ENCODE measurements around the gene PNMT. TPM values are rescaled to one million over a fixed set of nuclear protein-coding genes. Genes with fewer than 3 reads are reported as not detected.

The PNMT gene, protein sequence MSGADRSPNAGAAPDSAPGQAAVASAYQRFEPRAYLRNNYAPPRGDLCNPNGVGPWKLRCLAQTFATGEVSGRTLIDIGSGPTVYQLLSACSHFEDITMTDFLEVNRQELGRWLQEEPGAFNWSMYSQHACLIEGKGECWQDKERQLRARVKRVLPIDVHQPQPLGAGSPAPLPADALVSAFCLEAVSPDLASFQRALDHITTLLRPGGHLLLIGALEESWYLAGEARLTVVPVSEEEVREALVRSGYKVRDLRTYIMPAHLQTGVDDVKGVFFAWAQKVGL
- total RNA-seq (2021; ENCODE audit: unreplicated experiment): 2.4 TPM
- polyA plus RNA-seq (2012; ENCODE audit: insufficient read length): 4.6 TPM
- percentile 44 among the genes with signal in this experiment for Bru-seq, nascent RNA
- percentile 40 among the genes with signal in this experiment for BruChase-seq, experiment 1, labeled RNA remaining after a 2-hour chase
- percentile 42 among the genes with signal in this experiment for BruChase-seq, experiment 2, labeled RNA remaining after a 6-hour chase
- long read RNA-seq, partial matches to known transcripts: 1 of 1 reads
- long read RNA-seq, other reads (novel, unspliced or antisense): 0 of 1 reads

DNA sequence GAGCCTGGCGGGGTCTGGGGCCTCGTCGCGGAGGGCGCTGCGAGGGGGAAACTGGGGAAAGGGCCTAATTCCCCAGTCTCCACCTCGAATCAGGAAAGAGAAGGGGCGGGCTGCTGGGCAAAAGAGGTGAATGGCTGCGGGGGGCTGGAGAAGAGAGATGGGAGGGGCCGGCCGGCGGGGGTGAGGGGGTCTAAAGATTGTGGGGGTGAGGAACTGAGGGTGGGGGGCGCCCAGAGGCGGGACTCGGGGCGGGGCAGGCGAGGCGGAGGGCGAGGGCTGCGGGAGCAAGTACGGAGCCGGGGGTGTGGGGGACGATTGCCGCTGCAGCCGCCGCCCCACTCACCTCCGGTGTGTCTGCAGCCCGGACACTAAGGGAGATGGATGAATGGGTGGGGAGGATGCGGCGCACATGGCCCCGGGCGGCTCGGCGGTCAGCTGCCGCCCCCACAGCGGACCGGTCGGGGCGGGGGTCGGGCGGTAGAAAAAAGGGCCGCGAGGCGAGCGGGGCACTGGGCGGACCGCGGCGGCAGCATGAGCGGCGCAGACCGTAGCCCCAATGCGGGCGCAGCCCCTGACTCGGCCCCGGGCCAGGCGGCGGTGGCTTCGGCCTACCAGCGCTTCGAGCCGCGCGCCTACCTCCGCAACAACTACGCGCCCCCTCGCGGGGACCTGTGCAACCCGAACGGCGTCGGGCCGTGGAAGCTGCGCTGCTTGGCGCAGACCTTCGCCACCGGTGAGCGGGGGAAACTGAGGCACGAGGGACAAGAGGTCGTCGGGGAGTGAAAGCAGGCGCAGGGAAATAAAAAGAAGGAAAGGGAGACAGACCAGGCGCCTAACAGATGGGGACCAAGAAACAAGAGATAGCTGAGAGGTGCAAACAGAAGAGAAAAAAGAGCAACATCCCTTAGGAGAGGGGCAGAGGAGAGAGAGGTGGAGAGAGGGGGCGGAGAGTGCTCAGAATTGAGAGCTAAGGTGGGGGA, at the start of gene PNMT:
Gene PNMT (plus strand): TSS at position 509 of the 980 bp plus-strand sequence. CDS start 23 bp downstream, at position 532.
- no peak for DNase-seq (ENCODE audit: low read depth, low spot score)
- CTCF ChIA-PET: interaction anchor here (0.6 to 1.4 kb wide), 4 partner anchors 16 to 1086 kb away, joined by 3 to 6 read pairs (median 4); no protein-coding TSS in a partner anchor
- TF ChIP-seq, protein P1, sequence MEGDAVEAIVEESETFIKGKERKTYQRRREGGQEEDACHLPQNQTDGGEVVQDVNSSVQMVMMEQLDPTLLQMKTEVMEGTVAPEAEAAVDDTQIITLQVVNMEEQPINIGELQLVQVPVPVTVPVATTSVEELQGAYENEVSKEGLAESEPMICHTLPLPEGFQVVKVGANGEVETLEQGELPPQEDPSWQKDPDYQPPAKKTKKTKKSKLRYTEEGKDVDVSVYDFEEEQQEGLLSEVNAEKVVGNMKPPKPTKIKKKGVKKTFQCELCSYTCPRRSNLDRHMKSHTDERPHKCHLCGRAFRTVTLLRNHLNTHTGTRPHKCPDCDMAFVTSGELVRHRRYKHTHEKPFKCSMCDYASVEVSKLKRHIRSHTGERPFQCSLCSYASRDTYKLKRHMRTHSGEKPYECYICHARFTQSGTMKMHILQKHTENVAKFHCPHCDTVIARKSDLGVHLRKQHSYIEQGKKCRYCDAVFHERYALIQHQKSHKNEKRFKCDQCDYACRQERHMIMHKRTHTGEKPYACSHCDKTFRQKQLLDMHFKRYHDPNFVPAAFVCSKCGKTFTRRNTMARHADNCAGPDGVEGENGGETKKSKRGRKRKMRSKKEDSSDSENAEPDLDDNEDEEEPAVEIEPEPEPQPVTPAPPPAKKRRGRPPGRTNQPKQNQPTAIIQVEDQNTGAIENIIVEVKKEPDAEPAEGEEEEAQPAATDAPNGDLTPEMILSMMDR (IDR thresholded peaks at IDR 0.05): peak; percentile 87
- TF ChIP-seq SIN3A (IDR thresholded peaks at IDR 0.05; ENCODE audit: borderline replicate concordance, insufficient read depth, low read depth, low read length): 0 out of 2 replicates have a peak, but pooled peaks have one; percentile 65
- TF ChIP-seq POLR2AphosphoS5 (IDR thresholded peaks at IDR 0.05; ENCODE audit: low read depth, low read length): no peak
- TF ChIP-seq, protein P2, sequence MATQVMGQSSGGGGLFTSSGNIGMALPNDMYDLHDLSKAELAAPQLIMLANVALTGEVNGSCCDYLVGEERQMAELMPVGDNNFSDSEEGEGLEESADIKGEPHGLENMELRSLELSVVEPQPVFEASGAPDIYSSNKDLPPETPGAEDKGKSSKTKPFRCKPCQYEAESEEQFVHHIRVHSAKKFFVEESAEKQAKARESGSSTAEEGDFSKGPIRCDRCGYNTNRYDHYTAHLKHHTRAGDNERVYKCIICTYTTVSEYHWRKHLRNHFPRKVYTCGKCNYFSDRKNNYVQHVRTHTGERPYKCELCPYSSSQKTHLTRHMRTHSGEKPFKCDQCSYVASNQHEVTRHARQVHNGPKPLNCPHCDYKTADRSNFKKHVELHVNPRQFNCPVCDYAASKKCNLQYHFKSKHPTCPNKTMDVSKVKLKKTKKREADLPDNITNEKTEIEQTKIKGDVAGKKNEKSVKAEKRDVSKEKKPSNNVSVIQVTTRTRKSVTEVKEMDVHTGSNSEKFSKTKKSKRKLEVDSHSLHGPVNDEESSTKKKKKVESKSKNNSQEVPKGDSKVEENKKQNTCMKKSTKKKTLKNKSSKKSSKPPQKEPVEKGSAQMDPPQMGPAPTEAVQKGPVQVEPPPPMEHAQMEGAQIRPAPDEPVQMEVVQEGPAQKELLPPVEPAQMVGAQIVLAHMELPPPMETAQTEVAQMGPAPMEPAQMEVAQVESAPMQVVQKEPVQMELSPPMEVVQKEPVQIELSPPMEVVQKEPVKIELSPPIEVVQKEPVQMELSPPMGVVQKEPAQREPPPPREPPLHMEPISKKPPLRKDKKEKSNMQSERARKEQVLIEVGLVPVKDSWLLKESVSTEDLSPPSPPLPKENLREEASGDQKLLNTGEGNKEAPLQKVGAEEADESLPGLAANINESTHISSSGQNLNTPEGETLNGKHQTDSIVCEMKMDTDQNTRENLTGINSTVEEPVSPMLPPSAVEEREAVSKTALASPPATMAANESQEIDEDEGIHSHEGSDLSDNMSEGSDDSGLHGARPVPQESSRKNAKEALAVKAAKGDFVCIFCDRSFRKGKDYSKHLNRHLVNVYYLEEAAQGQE (IDR thresholded peaks at IDR 0.05; ENCODE audit: insufficient read depth in 1 of 2, low read depth in 2 of 2, low read length in 1 of 2): 0 out of 4 replicates have a peak, but pooled peaks of 1 of the 2 experiments have one; percentile 64
- TF ChIP-seq TCF7L2 (IDR thresholded peaks at IDR 0.05; ENCODE audit: low read depth, low read length): no peak
- peak within 1 kb of the TSS; percentile 32; the same call in 1 of the 2 replicates for H3K27ac ChIP-seq (ENCODE audit: low read length)
- H3K4me1 ChIP-seq (ENCODE audit: control insufficient read depth, insufficient read depth, low read length): peaks cover 41% of the 10 kb centered on the region
- H3K9me3 ChIP-seq (ENCODE audit: control insufficient read depth, insufficient read depth, low read depth, low read length): no peaks in the 10 kb centered on the region
- peak; percentile 61 for ATAC-seq
- in situ Hi-C loops (cut with HindIII; ENCODE audit: low pct_unique_long_range_greater_than_20kb, low sequenced_read_pairs): no loop called here
- POLR2A ChIA-PET: no interaction called here
- intact Hi-C loops (cut with micrococcal nuclease; ENCODE audit: unreplicated experiment): no loop called here
- no TSS peak for BruUV-seq (replicated peaks)
- no peaks in the 10 kb centered on the region for H3K36me3 ChIP-seq (ENCODE audit: control insufficient read depth, insufficient read depth, low read length)
- H3K27me3 ChIP-seq (ENCODE audit: control insufficient read depth, insufficient read depth, low read length): no peaks in the 10 kb centered on the region
- peak within 1 kb of the TSS; percentile 35 to 46 for H3K4me3 ChIP-seq (ENCODE audit: low read depth in 2 of 2, low read length in 2 of 2)
